ENCODE results near the gene SEMA6D.
"Not testable (repeated sequence)": the region's sequence is repeated elsewhere in the genome, so short reads cannot be mapped to it uniquely, and the experiment has no call there.

SEMA6D gene

GRCh38 chr15:47716516-47716915, 789 bp upstream of the SEMA6D start:
- DNase-seq (ENCODE audit: low read depth), result no peak

DNA sequence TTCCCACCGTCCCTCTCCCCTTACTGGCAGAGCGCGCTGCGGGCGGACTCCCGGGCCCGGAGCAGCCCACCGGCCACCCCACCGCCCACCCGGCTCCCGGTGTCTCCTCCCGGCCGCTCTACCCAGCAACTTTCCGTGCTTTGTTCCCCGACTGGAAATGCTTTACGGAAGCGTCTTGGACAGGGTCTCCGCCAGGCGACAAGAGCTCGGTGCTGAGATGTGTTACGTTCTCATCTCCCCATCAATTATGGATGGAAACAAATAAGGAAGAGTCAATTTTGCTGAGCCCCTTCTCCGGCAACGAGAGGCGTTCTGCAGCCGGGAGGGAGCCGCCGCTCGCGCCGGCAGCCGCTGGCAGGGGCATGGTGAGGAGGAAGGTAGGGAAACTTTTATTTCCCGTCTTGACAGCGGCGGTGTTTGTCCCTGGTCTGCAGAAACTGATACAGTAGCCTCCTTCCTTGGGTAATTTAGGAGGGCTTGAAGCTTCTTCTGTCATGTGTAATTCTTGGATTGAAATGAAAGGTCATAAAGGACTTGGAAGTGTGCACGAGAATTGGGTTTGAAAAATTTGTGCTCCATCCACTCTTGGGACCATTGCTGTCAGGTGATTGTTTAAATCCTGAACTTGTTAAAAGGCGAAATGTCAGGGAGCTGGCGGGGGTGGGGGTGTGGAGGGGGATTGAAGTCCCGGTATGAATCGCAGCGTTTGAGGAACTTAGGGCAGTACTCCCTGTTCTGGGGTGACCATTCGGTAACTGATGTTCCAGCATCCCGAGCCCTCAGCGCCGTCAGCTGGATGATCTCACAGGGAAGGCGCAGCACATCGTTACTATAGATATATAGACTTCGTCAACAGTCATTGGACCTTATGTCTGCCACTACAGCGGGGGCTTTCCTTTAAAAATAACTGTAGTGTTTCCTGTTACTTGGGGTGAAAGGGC, 1.5 kb downstream of the SEMA6D start:
- no peak for DNase-seq (ENCODE audit: low read depth)

- no peak for DNase-seq (ENCODE audit: low read depth)
Measured at GRCh38 chr15:47719730-47720129, 2.4 kb downstream of the SEMA6D start.

- DNase-seq (ENCODE audit: low read depth), result no peak
Measured at GRCh38 chr15:47720555-47720954, 3.2 kb downstream of the SEMA6D start.

DNA sequence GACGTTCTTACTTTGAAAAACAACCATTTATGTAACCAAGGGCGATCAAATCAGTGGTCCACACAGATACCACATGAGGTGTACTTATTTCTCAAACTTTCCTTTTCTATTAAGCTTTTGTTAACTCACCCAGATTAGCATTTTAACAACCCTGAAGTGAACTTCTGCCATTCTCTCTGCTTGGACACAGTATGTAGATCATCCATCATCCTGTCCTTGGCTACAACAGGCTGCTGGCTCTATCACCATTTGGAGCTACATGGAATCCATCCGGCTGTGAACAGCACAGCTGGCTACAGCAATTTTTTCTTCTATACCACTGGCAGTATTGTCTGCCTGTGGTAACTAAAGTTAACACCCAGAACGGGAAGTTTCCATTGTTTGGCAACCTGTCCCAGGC, 4.4 kb downstream of the SEMA6D start:
- DNase-seq (ENCODE audit: low read depth), result no peak

GRCh38 chr15:47724346-47724745, 7.0 kb downstream of the SEMA6D start:
- DNase-seq (ENCODE audit: low read depth), result no peak

DNA sequence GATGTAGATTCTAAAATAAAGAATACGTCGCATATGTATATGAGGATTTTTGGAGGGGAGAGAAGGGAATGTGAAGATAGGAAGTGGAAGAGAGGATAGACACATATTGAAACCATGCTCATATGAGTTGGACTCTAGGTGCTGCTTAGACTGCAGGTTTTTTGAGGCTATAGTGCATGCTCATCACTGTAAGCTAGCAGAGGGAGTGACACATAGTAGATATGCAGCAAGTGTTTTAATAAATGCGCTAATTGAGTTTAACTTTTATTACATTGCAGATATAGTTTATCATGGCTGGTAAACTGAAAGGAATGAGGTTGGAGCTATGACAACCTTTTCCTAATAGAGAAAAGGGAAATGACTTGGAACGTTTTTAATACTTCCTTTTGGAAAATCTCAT, 7.7 kb downstream of the SEMA6D start:
- DNase-seq (ENCODE audit: low read depth), result no peak

- DNase-seq (ENCODE audit: low read depth), result no peak
Measured at GRCh38 chr15:47725906-47726305, 8.6 kb downstream of the SEMA6D start.

GRCh38 chr15:47726399-47726823, 9.1 kb downstream of the SEMA6D start:
- no peak for DNase-seq (ENCODE audit: low read depth)

DNA sequence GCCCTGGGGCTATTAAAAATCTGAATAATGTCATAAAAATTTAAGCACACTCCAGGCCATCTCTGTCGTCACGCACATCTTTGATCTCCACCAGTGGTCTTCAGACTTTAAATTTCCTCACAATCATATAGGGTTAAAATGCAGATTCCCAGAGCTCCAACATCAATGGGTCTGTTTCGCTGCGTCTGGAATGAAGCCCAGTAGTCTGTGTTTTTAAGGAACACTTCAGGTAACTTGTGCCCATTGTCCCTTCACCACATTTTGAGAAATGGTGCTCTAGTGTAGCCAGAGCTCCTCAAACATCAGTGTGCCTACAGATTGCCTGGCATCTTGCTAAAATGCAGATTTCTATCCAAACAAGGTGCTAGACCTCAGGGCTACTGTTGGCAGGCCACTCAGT, 9.8 kb downstream of the SEMA6D start:
- DNase-seq (ENCODE audit: low read depth), result no peak

- no peak for DNase-seq (ENCODE audit: low read depth)
Measured at GRCh38 chr15:47727676-47728075, 10.4 kb downstream of the SEMA6D start.

DNA sequence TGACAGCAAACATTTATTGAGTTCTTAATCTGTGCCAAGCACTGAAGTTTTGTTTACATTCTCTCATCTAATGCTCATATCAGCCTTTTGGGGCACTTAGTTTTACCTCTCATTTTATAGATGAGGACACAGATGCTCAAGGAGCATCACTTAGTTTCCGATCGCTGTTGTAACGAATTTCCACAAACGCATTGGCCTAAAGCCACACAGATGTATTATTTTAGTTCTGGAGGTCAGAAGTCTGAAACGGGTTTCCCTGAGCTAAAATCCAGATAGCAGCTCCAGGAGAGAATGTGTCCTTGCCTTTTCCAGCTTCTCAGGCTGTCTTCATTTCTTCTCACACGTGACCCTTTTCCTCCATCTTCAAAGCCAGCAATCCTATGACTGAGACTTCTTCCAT, 11.1 kb downstream of the SEMA6D start:
- no peak for DNase-seq (ENCODE audit: low read depth)

GRCh38 chr15:47728886-47729285, 11.6 kb downstream of the SEMA6D start:
- no peak for DNase-seq (ENCODE audit: low read depth)

DNA sequence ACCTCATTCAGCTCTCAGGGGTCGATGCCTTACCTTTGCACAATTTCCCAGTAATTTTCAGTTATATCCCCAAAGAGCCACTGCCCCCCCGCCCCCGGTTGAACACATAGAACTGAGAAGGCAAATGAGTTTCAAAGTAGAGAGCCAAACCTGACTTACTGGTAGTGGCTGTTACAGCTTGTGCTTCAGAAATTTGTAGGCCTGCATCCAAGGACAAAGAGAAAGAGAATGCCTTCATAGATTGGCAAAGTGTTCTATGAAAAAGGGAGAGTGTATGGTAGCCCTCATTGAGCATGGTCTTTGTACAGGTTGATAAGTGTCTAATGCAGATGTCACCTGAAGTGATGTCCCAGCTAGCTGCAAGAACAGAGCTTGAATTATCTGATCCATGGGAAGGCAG, 13.9 kb downstream of the SEMA6D start:
- no peak for DNase-seq (ENCODE audit: low read depth)

DNA sequence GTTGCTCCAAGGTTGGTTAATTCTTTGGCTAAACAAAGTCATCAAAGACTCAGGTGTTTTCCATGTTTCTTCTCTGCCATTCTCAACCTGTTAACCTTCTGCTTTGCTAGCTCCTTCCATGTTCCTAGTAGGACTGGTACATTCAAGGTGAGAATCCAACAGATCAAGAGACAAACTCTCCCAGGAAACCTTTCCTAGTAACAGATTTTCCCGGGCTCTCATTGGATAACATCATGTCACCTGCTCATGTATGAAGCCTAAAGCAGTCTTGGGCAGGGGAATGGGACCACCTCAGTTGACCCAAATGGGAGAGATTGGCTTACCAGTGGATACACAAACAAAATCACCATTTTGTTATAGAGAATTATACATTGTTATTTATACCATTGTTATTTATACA, 14.9 kb downstream of the SEMA6D start:
- no peak for DNase-seq (ENCODE audit: low read depth)

GRCh38 chr15:47733085-47733484, 15.8 kb downstream of the SEMA6D start:
- DNase-seq (ENCODE audit: low read depth), result no peak

GRCh38 chr15:47736143-47736786, 19.0 kb downstream of the SEMA6D start:
- no peak for DNase-seq (ENCODE audit: low read depth)

DNA sequence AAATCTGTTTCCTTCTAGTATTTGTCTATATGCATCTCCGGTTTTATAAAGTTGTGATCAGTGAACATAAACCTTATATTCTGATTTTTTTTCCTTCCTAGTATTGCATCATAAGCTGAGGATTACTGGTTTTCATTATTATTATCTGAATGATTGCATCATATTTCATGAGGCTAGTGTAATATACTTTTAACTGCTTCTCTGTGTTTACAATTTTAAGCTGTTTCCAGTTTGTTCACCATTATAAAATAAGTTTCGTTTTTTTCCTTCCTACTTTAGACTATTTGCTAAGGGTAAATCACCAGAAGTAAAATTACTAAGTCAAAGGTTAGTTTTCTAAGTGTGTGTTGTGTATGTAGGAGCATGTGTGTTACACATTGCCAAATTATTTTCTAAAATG, 20.2 kb downstream of the SEMA6D start:
- no peak for DNase-seq (ENCODE audit: low read depth)

DNA sequence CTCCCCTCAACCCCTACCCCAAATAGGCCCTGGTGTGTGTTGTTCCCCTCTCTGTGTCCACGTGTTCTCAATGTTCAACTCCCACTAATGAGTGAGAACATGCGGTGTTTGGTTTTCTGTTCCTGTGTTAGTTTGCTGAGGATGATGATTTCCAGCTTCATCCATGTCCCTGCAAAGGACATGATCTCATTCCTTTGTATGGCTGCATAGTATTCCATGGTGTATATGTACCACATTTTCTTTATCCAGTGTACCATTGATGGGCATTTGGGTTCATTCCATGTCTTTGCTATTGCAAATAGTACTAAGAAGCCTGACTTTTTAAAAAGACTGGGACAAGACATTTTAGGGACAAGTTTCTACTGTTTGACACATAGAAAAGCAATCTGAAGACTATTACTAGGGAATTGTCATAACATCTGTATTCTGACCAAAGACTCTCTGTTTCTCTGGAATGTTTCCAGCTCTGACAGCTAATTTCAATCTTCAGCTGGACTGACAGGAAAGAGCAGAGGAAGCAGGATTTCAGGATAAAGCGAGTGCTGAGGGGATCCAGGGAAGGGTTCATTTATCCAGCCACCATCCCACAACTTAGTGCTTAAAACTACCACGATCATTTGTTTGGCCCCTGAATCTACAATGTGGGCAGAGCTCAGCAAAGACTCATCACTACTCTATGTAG, 21.0 kb downstream of the SEMA6D start:
- not testable (repeated sequence) for DNase-seq (ENCODE audit: low read depth)

DNA sequence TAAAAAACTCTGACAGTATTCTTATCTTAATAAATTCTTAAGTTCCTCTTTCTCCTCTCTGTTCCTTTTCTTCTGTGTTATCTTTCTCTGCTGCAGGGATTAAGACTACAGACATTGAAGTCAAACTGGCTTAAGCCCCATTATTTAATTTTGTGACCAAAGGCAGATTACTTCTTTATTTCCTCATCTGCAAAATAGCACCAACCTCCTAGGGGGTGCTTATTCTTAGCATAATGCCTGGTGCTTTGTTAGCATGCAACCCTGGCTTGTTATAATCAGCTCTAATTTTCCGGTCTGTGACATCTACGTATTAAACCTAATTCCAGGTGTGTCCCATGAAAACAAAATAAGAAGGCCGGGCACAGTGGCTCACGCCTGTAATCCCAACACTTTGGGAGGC, 23.8 kb downstream of the SEMA6D start:
- DNase-seq (ENCODE audit: low read depth), result no peak

- DNase-seq (ENCODE audit: low read depth), result no peak
Measured at GRCh38 chr15:47741907-47742306, 24.6 kb downstream of the SEMA6D start.

DNA sequence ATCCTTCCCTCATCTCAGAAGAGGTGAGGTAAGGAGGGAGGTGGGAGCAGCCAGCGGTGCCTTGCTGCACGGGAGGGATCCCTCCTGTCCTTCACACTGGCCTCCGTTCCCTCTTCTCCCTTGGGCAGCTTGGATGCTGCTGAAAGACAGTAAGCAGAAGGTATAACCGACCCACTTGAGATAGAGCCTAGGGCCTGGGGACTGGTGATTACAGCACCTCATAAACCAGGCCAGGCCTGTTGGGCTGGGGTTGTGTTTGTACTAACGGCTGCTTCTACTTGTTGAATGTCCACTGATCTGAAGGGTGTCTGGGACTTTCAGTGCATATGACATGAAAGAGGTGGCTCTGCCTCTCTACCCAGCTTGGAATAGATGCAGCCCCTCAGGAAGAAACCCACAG, 25.0 kb downstream of the SEMA6D start:
- no peak for DNase-seq (ENCODE audit: low read depth)

DNA sequence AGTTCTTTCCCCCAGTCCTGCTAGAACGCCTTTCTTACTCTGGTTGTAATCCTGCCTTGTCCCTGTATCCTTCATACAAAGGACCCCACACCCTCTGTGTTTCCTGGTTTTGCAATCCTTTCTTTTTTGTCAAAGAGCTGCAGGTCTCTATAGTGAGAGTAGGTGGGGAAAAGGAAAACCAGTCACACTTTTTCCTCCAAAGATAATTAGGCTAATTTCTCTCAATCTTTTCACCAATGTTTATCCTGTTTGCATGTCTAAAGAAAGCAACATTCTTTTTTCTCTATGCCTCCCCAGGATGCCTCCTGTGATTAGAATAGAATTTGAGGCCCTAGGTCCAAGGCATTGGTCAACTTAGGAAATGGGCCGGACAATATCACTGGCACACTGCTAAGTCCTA, 25.4 kb downstream of the SEMA6D start:
- DNase-seq (ENCODE audit: low read depth), result no peak

Measured in GM04504 (cell line).